PC-9 (cell line): Measurements from ENCODE around the gene CAB39L. TPM values are rescaled to one million over a fixed set of nuclear protein-coding genes. Genes with fewer than 3 reads are reported as not detected.

Experiments used
- BruUV-seq: library from RNA; stranded (reverse); fragments of 400-500 nt; replicated peaks from 2 replicates; lab custom pipeline; 2021; lab: Mats Ljungman, UMichigan
- CTCF ChIA-PET: fragments of 300-600 bp; sonication (Branson Sonifier 250); formaldehyde crosslinking; loops from one replicate; lab custom pipeline; 2022; ENCODE audit warnings: antibody characterized with exemption; lab: Charles Lee
- POLR2A ChIA-PET: fragments of 300-600 bp; sonication (Branson Sonifier 250); formaldehyde crosslinking; loops from one replicate; lab custom pipeline; 2022; ENCODE audit warnings: antibody characterized with exemption; ENCODE audit not compliant: unreplicated experiment; lab: Charles Lee
- DNase-seq, 2 experiments: peaks; one replicate each; pipeline versions ENCODE4 v3.0.0 to v3.0.0-alpha.2; 2015 to 2022; ENCODE audit warnings: mixed read lengths in 1 of 2
- H2AFZ ChIP-seq: fragments of 200-600 bp; sonication (generic); 2 replicates; pipeline ENCODE4 v1.8.1; 2017; ENCODE audit warnings: antibody characterized with exemption
- H3F3A ChIP-seq: fragments of 200-600 bp; sonication (generic); 2 replicates; pipeline ENCODE4 v1.8.1; 2017; ENCODE audit warnings: antibody characterized with exemption, mild to moderate bottlenecking, low read depth; ENCODE audit not compliant: insufficient read depth
- H3K27ac ChIP-seq: fragments of 200-600 bp; sonication (generic); 2 replicates; pipeline ENCODE4 v1.6.1; 2016; ENCODE audit warnings: mixed run types
- H3K27me3 ChIP-seq: fragments of 200-600 bp; sonication (generic); 2 replicates; pipeline ENCODE4 v1.6.1; 2016; ENCODE audit warnings: low read depth, mixed run types; ENCODE audit not compliant: insufficient read depth
- H3K36me3 ChIP-seq: fragments of 200-600 bp; sonication (generic); 2 replicates; pipeline ENCODE4 v1.6.1; 2016; ENCODE audit warnings: low read depth, mixed run types
- H3K4me1 ChIP-seq: fragments of 200-600 bp; sonication (generic); replicated peaks from 2 replicates; pipeline ENCODE4 v1.6.1; 2016; ENCODE audit warnings: mixed run types; ENCODE audit not compliant: insufficient read depth
- H3K4me2 ChIP-seq: fragments of 200-600 bp; sonication (generic); 2 replicates; pipeline ENCODE4 v1.6.1; 2017; ENCODE audit warnings: mixed run types
- H3K4me3 ChIP-seq: fragments of 200-600 bp; sonication (generic); 2 replicates; pipeline ENCODE4 v1.6.1; 2016; ENCODE audit warnings: mixed run types
- H3K79me2 ChIP-seq: fragments of 200-600 bp; sonication (generic); 2 replicates; pipeline ENCODE4 v1.6.1; 2017; ENCODE audit warnings: low read depth, mixed run types
- H3K9me2 ChIP-seq: fragments of 200-600 bp; sonication (generic); 2 replicates; pipeline ENCODE4 v1.8.1; 2017; ENCODE audit warnings: mild to moderate bottlenecking; ENCODE audit not compliant: insufficient read depth
- H3K9me3 ChIP-seq: fragments of 200-600 bp; sonication (generic); 2 replicates; pipeline ENCODE4 v1.8.1; 2016; ENCODE audit warnings: low read depth; ENCODE audit not compliant: insufficient read depth
- H4K20me1 ChIP-seq: fragments of 200-600 bp; sonication (generic); 2 replicates; pipeline ENCODE4 v1.8.1; 2017; ENCODE audit not compliant: insufficient read depth
- EZH2 ChIP-seq: fragments of 200-600 bp; sonication (generic); IDR thresholded peaks from 2 replicates; pipeline ENCODE4 v1.8.0; 2017; ENCODE audit warnings: antibody characterized with exemption, low read depth
- intact Hi-C: fragments of 100-400 bp; cut with micrococcal nuclease; formaldehyde crosslinking; loops from one replicate; pipeline ENCODE4 v1.10.0; 2022; ENCODE audit not compliant: unreplicated experiment
- total RNA-seq: library from RNA; stranded (reverse); gene quantifications from 2 replicates; pipeline ENCODE4 v1.2.3, GENCODE V29; 2021
- TF ChIP-seq, protein P1 (sequence below): fragments of 200-600 bp; sonication (generic); conservative IDR thresholded peaks from 2 replicates; pipeline ENCODE4 v1.6.1; 2017; ENCODE audit warnings: mixed run types, antibody characterized with exemption, mild to moderate bottlenecking, moderate library complexity

The CAB39L gene
- total RNA-seq, 1 experiment from 2014 or later: 10.7 TPM

- peak overlapping the region; percentile 76 for H3K4me2 ChIP-seq
- POLR2A ChIA-PET: interaction anchor here (0.5 to 0.7 kb wide), 3 partner anchors 44 to 1111 kb away, joined by 4 to 6 read pairs (median 4); no protein-coding TSS in a partner anchor
- no TSS peak for BruUV-seq
Measured at GRCh38 chr13:49400755-49401659, 42.9 kb downstream of the CAB39L start.

GRCh38 chr13:49399801-49400472 is 43.9 kb downstream of the CAB39L start:
- CTCF ChIA-PET: no interaction called here
- Histone ChIP-seq H3K4me3 (peak overlapping the region; percentile 42; the same call in 1 of the 2 replicates), H3K4me1 (peaks cover 35% of the 10 kb centered on the region), H3K9me2 (no peaks in the 10 kb centered on the region), H3F3A (peaks cover 17% of the 10 kb centered on the region; the same call in 1 of the 2 replicates), H3K27ac (peak overlapping the region; percentile 84), H3K79me2 (peaks cover 6% of the 10 kb centered on the region; the same call in 1 of the 2 replicates), H4K20me1 (no peaks in the 10 kb centered on the region), H3K27me3 (no peaks in the 10 kb centered on the region), H3K4me2 (peak overlapping the region; percentile 76), H3K9me3 (no peaks in the 10 kb centered on the region; the same call in 1 of the 2 replicates), H3K36me3 (no peaks in the 10 kb centered on the region), H2AFZ (no peak overlapping the region; the same call in 1 of the 2 replicates)
- no TSS peak for BruUV-seq
- no peak for TF ChIP-seq EZH2
- TF ChIP-seq, protein P1, sequence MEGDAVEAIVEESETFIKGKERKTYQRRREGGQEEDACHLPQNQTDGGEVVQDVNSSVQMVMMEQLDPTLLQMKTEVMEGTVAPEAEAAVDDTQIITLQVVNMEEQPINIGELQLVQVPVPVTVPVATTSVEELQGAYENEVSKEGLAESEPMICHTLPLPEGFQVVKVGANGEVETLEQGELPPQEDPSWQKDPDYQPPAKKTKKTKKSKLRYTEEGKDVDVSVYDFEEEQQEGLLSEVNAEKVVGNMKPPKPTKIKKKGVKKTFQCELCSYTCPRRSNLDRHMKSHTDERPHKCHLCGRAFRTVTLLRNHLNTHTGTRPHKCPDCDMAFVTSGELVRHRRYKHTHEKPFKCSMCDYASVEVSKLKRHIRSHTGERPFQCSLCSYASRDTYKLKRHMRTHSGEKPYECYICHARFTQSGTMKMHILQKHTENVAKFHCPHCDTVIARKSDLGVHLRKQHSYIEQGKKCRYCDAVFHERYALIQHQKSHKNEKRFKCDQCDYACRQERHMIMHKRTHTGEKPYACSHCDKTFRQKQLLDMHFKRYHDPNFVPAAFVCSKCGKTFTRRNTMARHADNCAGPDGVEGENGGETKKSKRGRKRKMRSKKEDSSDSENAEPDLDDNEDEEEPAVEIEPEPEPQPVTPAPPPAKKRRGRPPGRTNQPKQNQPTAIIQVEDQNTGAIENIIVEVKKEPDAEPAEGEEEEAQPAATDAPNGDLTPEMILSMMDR: no peak
- intact Hi-C loops: no loop called here
- POLR2A ChIA-PET: interaction anchor here (0.6 kb wide), 1 partner anchor 1110 kb away, joined by 6 read pairs; no protein-coding TSS in a partner anchor
- DNase-seq: peak in 1 of 2 experiments; percentile 93

More at GRCh38 chr13:49400755-49401659, 42.9 kb downstream of the CAB39L start:
- intact Hi-C loops: no loop called here
- Histone ChIP-seq H2AFZ (no peak overlapping the region), H3K9me2 (no peaks in the 10 kb centered on the region), H4K20me1 (no peaks in the 10 kb centered on the region), H3K27me3 (no peaks in the 10 kb centered on the region), H3F3A (peaks cover 17% of the 10 kb centered on the region; the same call in 1 of the 2 replicates), H3K36me3 (no peaks in the 10 kb centered on the region), H3K79me2 (peaks cover 6% of the 10 kb centered on the region; the same call in 1 of the 2 replicates), H3K4me3 (peak overlapping the region; percentile 37; the same call in 1 of the 2 replicates), H3K9me3 (no peaks in the 10 kb centered on the region; the same call in 1 of the 2 replicates), H3K27ac (peak overlapping the region; percentile 84), H3K4me1 (peaks cover 35% of the 10 kb centered on the region)
- TF ChIP-seq, protein P1: no peak
- TF ChIP-seq EZH2: no peak
- CTCF ChIA-PET: interaction anchor here (0.6 kb wide), 3 partner anchors 16 to 87 kb away, joined by 3 read pairs; no protein-coding TSS in a partner anchor
- DNase-seq: peak; percentile 45 to 95

DNA sequence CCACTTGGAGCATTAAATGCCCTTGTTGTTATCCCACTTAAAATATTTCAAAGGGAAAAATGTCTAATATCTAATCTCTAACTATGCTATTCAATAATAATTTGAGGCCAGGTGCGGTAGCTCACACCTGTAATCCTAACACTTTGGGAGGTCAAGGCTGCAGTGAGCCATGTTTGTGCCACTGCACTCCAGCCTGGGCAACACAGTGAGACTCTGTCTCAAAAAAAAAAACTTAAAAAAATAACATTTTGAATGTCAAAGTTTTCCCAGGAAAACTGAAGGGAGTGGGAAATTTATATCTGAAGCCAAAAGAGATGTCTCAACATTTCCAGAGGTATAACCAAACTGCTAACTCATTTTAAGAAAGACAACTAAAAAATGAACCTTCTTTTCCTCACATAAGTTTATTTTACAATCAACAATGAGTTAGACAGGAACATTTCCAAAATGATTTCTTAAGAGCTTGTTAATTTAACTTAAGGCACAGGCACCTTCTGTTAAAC is 47.9 kb downstream of the CAB39L start:
- Histone ChIP-seq H3K36me3 (no peaks in the 10 kb centered on the region), H3F3A (peaks cover 14% of the 10 kb centered on the region; the same call in 1 of the 2 replicates), H3K79me2 (peaks cover 6% of the 10 kb centered on the region; the same call in 1 of the 2 replicates), H3K9me3 (no peaks in the 10 kb centered on the region; the same call in 1 of the 2 replicates), H4K20me1 (no peaks in the 10 kb centered on the region), H3K27ac (no peak overlapping the region), H3K4me3 (no peak overlapping the region), H3K4me2 (no peak overlapping the region), H3K4me1 (peaks cover 24% of the 10 kb centered on the region), H3K9me2 (no peaks in the 10 kb centered on the region), H3K27me3 (no peaks in the 10 kb centered on the region), H2AFZ (no peak overlapping the region)
- ChIA-PET CTCF (no interaction called here), POLR2A (no interaction called here)
- no TSS peak for BruUV-seq
- intact Hi-C loops: no loop called here
- DNase-seq: no peak
- TF ChIP-seq, protein P1: no peak
- no peak for TF ChIP-seq EZH2
